GM12878 (cell line): Measurements from ENCODE around the gene ULK1. TPM values are rescaled to one million over a fixed set of nuclear protein-coding genes. Genes with fewer than 3 reads are reported as not detected.

ENCODE experiments used
- ATAC-seq: fragments of 200-7000 bp; cut with Tn5 transposase; 3 replicates; pipeline ENCODE4 v1.9.1; 2020; ENCODE audit warnings: mild to moderate bottlenecking, moderate library complexity
- BruUV-seq: library from RNA; stranded (reverse); fragments of 400-500 nt; replicated peaks from 2 replicates; lab custom pipeline; 2021; lab: Mats Ljungman, UMichigan
- CTCF ChIA-PET: fragments of 300-600 bp; sonication (Branson Sonifier 250); formaldehyde crosslinking; extraction: SDS; loops from one replicate; lab custom pipeline; 2021; ENCODE audit warnings: inconsistent platforms; lab: Yijun Ruan, JAX
- POLR2A ChIA-PET: fragments of 350-600 bp; formaldehyde crosslinking; extraction: SDS; loops from one replicate; lab custom pipeline; 2021; ENCODE audit warnings: inconsistent platforms; lab: Charles Lee
- RAD21 ChIA-PET: fragments of 300-600 bp; sonication (Branson Sonifier 250); formaldehyde crosslinking; loops from one replicate; lab custom pipeline; 2023; ENCODE audit warnings: antibody characterized with exemption; ENCODE audit not compliant: unreplicated experiment; lab: Charles Lee
- SMC1A ChIA-PET: fragments of 300-600 bp; sonication (Branson Sonifier 250); formaldehyde crosslinking; loops from one replicate; lab custom pipeline; 2023; ENCODE audit not compliant: unreplicated experiment, uncharacterized antibody; lab: Charles Lee
- DNase-seq: peaks from one replicate; pipeline ENCODE4 v3.0.0-alpha.2; 2011; ENCODE audit warnings: low read depth, low spot score
- FAIRE-seq: peaks from 3 replicates; lab custom pipeline; 2011; peaks lifted over from hg19 to GRCh38; lab: Jason Lieb, UNC
- H2AFZ ChIP-seq: 2 replicates; pipeline ENCODE4 v1.6.0; 2011; ENCODE audit warnings: low read depth, low read length, control low read depth; ENCODE audit not compliant: control insufficient read depth
- H3K27ac ChIP-seq: 2 replicates; pipeline ENCODE4 v1.5.1; 2011; ENCODE audit warnings: control low read depth; ENCODE audit not compliant: control insufficient read depth, insufficient read depth
- H3K27me3 ChIP-seq, 2 experiments: replicated peaks in 1 of 2; 2 replicates each; pipeline versions ENCODE4 v1.6.0 to v1.6.1; 2011; ENCODE audit warnings: low read length in 1 of 2; ENCODE audit not compliant: control insufficient read depth in 2 of 2, insufficient read depth in 2 of 2
- H3K36me3 ChIP-seq, 2 experiments: 2 replicates each; pipeline ENCODE4 v1.5.1; 2011; ENCODE audit warnings: low read length in 1 of 2; ENCODE audit not compliant: control insufficient read depth in 2 of 2, insufficient read depth in 2 of 2
- H3K4me1 ChIP-seq: 2 replicates; pipeline ENCODE4 v1.6.1; 2011; ENCODE audit warnings: mild to moderate bottlenecking, low read length, moderate library complexity, mixed read lengths; ENCODE audit not compliant: control insufficient read depth, insufficient read depth
- H3K4me2 ChIP-seq: 2 replicates; pipeline ENCODE4 v1.6.0; 2011; ENCODE audit warnings: control low read depth; ENCODE audit not compliant: control insufficient read depth, insufficient read depth
- H3K4me3 ChIP-seq: fragments of 200-600 bp; sonication (generic); 2 replicates; pipeline ENCODE4 v1.5.1; 2016
- H3K79me2 ChIP-seq: 2 replicates; pipeline ENCODE4 v1.6.0; 2011; ENCODE audit warnings: low read length; ENCODE audit not compliant: control insufficient read depth, insufficient read depth
- H3K9ac ChIP-seq: 2 replicates; pipeline ENCODE4 v1.8.0; 2011; ENCODE audit warnings: low read length, control low read depth, mixed read lengths; ENCODE audit not compliant: control insufficient read depth, insufficient read depth
- H3K9me3 ChIP-seq: replicated peaks from 3 replicates; pipeline ENCODE4 v1.5.1; 2011; ENCODE audit warnings: mild to moderate bottlenecking, low read length; ENCODE audit not compliant: control insufficient read depth, insufficient read depth
- H4K20me1 ChIP-seq: 2 replicates; pipeline ENCODE4 v1.6.0; 2011; ENCODE audit not compliant: control insufficient read depth, insufficient read depth
- BRCA1 ChIP-seq: IDR thresholded peaks from 2 replicates; pipeline ENCODE4 v1.6.1; 2011; ENCODE audit warnings: low read depth, low read length, improper control_type of control experiment
- CHD1 ChIP-seq: IDR thresholded peaks from 2 replicates; pipeline ENCODE4 v1.6.1; 2012; ENCODE audit warnings: low read depth, low read length, improper control_type of control experiment
- KLF5 ChIP-seq: fragments of 450-650 bp; IDR thresholded peaks from 2 replicates; pipeline ENCODE4 v1.6.1; 2014; ENCODE audit warnings: mild to moderate bottlenecking; ENCODE audit not compliant: partially characterized antibody
- LARP7 ChIP-seq: fragments of 450-650 bp; IDR thresholded peaks from 2 replicates; pipeline ENCODE4 v1.6.1; 2017; ENCODE audit warnings: mild to moderate bottlenecking
- RFX5 ChIP-seq: IDR thresholded peaks from 2 replicates; pipeline ENCODE4 v1.6.1; 2011; ENCODE audit warnings: low read depth, low read length, improper control_type of control experiment
- SIX5 ChIP-seq: IDR thresholded peaks from 2 replicates; pipeline ENCODE4 v1.6.1; 2011; ENCODE audit warnings: mild to moderate bottlenecking, low read depth, low read length, moderate library complexity; ENCODE audit not compliant: severe bottlenecking
- TAF1 ChIP-seq: IDR thresholded peaks from 2 replicates; pipeline ENCODE4 v1.6.1; 2011; ENCODE audit warnings: mild to moderate bottlenecking, low read depth, low read length, borderline replicate concordance
- TCF3 ChIP-seq: IDR thresholded peaks from 2 replicates; pipeline ENCODE4 v1.6.1; 2012; ENCODE audit warnings: low read depth, mild to moderate bottlenecking, low read length, borderline replicate concordance; ENCODE audit not compliant: insufficient read depth
- ZNF24 ChIP-seq: fragments of 450-650 bp; IDR thresholded peaks from 2 replicates; pipeline ENCODE4 v1.6.1; 2017; ENCODE audit warnings: antibody characterized with exemption, mild to moderate bottlenecking
- WGBS: methylation state at CpG from one replicate; pipeline ENCODE4 v1.1.6; 2016; ENCODE audit warnings: low lambda C conversion rate; ENCODE audit not compliant: insufficient replicate concordance, insufficient coverage; ENCODE audit errors: missing lambda C conversion rate; 5-methylcytosine and 5-hydroxymethylcytosine counted together
- in situ Hi-C: fragments of 300-500 bp; cut with MboI; formaldehyde crosslinking; loops from 9 replicates; pipeline ENCODE4 v1.14.3; 2018; ENCODE audit warnings: mixed read lengths
- intact Hi-C: fragments of 100-400 bp; cut with micrococcal nuclease; formaldehyde crosslinking; loops from one replicate; pipeline ENCODE4 v1.14.2; 2022; ENCODE audit not compliant: unreplicated experiment
- polyA plus RNA-seq, 11 experiments: library from polyadenylated mRNA; depleted of rRNA in 4 of 11; unstranded in 6 of 11; stranded (reverse) in 5 of 11; fragments of >200 nt; fragmentation: Nextera tagmentation in 4 of 11; fragmentation: Illumina TruSeq in 1 of 11; extraction: Ambion mirVana in 4 of 11; extraction: Trizol in 1 of 11; gene quantifications; 1 replicate in 1 of 11; 2 replicates in 10 of 11; pipeline versions ENCODE4 v1.2.1 to v1.2.3, GENCODE V29; 2011 to 2016; ENCODE audit warnings: inconsistent platforms in 2 of 11, missing spikeins in 2 of 11, low read depth in 1 of 11
- total RNA-seq, 4 experiments: library from RNA; depleted of rRNA in 3 of 4; stranded (reverse); fragments of >200 nt in 3 of 4; fragmentation: Illumina TruSeq in 1 of 4; extraction: Trizol in 1 of 4; gene quantifications; 2 replicates each; pipeline versions ENCODE4 v1.2.1 to v1.2.3, GENCODE V29; 2013 to 2021
- TF ChIP-seq, protein P1 (sequence below): fragments of 450-650 bp; IDR thresholded peaks from 2 replicates; pipeline ENCODE4 v1.6.1; 2016; ENCODE audit warnings: mild to moderate bottlenecking, moderate library complexity, borderline replicate concordance
- TF ChIP-seq, protein P2 (sequence below): IDR thresholded peaks from 2 replicates; pipeline ENCODE4 v1.6.1; 2011; ENCODE audit warnings: low read depth, mild to moderate bottlenecking, low read length, moderate library complexity, borderline replicate concordance; ENCODE audit errors: extremely low read depth
- TF ChIP-seq, protein P3 (sequence below): fragments of 450-650 bp; IDR thresholded peaks from 2 replicates; pipeline ENCODE4 v1.6.1; 2016; ENCODE audit warnings: mild to moderate bottlenecking

The ULK1 gene
- total and polyA plus RNA-seq, 10 of the 15 experiments (the other 5 are each of a cell fraction or from before 2014, with no cell fraction given) = 0.13 to 14.1 (median 1.5) TPM

DNA sequence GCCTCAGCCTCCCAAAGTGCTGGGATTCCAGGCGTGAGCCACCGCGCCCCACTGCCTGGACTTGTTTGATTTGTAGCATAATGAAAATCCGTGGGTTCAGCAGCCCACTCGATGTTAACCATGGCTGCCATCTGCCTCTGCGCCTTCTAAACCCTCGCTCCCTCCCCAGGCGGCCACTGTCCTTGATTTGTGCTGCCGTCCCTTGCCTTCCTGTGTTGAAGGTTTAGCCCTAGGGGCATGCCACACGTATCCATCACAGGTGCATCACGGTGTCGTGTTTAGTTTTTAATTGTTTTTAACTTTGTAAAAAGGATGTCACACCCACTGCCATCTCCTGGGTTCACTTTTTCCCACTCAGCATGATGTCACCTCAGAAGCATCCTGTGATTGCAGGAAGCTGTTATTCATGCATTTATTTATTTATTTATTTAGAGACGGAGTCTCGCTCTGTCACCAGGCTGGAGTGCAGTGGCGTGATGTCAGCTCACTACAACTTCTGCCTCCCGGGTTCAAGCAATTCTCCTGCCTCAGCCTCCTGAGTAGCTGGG lies 24.5 kb upstream of the ULK1 start:
- ATAC-seq = no peak
- Histone ChIP-seq H2AFZ (no peak overlapping the region), H3K27ac (no peak overlapping the region), H3K4me1 (no peaks in the 10 kb centered on the region), H3K27me3 (no peaks in the 10 kb centered on the region), H3K79me2 (no peaks in the 10 kb centered on the region), H3K9me3 (no peaks in the 10 kb centered on the region), H4K20me1 (no peaks in the 10 kb centered on the region), H3K4me2 (no peak overlapping the region), H3K9ac (no peak overlapping the region), H3K36me3 (no peaks in the 10 kb centered on the region), H3K4me3 (no peak overlapping the region)
- SMC1A ChIA-PET = no interaction called here
- intact Hi-C loops (no loop called here), in situ Hi-C loops (no loop called here)
- no peak for FAIRE-seq
- RAD21 ChIA-PET = no interaction called here
- TF ChIP-seq CHD1 = no peak
- TF ChIP-seq ZNF24 = no peak
- TF ChIP-seq LARP7 = no peak
- TF ChIP-seq, protein P1, sequence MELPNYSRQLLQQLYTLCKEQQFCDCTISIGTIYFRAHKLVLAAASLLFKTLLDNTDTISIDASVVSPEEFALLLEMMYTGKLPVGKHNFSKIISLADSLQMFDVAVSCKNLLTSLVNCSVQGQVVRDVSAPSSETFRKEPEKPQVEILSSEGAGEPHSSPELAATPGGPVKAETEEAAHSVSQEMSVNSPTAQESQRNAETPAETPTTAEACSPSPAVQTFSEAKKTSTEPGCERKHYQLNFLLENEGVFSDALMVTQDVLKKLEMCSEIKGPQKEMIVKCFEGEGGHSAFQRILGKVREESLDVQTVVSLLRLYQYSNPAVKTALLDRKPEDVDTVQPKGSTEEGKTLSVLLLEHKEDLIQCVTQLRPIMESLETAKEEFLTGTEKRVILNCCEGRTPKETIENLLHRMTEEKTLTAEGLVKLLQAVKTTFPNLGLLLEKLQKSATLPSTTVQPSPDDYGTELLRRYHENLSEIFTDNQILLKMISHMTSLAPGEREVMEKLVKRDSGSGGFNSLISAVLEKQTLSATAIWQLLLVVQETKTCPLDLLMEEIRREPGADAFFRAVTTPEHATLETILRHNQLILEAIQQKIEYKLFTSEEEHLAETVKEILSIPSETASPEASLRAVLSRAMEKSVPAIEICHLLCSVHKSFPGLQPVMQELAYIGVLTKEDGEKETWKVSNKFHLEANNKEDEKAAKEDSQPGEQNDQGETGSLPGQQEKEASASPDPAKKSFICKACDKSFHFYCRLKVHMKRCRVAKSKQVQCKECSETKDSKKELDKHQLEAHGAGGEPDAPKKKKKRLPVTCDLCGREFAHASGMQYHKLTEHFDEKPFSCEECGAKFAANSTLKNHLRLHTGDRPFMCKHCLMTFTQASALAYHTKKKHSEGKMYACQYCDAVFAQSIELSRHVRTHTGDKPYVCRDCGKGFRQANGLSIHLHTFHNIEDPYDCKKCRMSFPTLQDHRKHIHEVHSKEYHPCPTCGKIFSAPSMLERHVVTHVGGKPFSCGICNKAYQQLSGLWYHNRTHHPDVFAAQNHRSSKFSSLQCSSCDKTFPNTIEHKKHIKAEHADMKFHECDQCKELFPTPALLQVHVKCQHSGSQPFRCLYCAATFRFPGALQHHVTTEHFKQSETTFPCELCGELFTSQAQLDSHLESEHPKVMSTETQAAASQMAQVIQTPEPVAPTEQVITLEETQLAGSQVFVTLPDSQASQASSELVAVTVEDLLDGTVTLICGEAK = no peak
- no peak for TF ChIP-seq TAF1
- TF ChIP-seq, protein P2, sequence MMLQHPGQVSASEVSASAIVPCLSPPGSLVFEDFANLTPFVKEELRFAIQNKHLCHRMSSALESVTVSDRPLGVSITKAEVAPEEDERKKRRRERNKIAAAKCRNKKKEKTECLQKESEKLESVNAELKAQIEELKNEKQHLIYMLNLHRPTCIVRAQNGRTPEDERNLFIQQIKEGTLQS = no peak
- TF ChIP-seq KLF5 = no peak
- no peak for TF ChIP-seq SIX5
- no peak for TF ChIP-seq TCF3
- no peak for TF ChIP-seq RFX5
- no peak for TF ChIP-seq BRCA1
- TF ChIP-seq, protein P3, sequence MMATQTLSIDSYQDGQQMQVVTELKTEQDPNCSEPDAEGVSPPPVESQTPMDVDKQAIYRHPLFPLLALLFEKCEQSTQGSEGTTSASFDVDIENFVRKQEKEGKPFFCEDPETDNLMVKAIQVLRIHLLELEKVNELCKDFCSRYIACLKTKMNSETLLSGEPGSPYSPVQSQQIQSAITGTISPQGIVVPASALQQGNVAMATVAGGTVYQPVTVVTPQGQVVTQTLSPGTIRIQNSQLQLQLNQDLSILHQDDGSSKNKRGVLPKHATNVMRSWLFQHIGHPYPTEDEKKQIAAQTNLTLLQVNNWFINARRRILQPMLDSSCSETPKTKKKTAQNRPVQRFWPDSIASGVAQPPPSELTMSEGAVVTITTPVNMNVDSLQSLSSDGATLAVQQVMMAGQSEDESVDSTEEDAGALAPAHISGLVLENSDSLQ = no peak
- BruUV-seq = no TSS peak
- WGBS = 42% methylated on average over 16 of the region's 16 CpGs
- CTCF ChIA-PET = no interaction called here
- POLR2A ChIA-PET = no interaction called here
- no peak for DNase-seq
